ENCODE data around the gene PRG3. TPM values are rescaled to one million over a fixed set of nuclear protein-coding genes. Genes with fewer than 3 reads are reported as not detected.

PRG3 gene
- total RNA-seq, 1 donor from 2014 or later: not detected

DNA sequence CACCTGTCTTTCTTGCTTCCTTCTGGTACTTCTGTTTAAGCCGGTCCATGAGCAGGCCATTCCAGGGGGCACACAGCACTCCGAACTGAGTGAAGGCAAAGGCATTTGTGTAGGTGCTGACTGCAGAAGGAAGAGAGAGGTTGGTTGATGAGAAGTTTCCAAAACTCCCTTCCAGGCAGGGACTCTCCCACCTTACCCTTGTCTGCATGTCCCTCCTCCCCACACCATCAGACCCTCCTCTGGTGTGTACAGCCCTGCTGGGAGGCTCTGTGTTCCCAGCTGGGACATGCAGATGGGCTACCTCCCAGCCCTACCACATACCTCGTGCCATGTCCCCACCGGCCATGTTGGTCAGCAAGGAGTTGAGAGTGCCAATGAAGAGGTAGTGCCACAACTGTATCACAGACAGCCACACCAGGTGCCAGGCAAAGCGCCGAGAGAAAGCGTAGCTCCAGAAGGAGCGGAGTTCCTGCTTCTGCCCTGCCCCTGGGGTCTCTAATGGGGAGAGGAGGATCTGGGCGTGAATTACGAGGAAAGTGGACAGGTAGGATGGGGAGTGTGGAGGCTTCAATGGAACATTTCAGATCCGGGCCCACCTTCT, 33.8 kb upstream of the PRG3 start:
- no peaks in the 10 kb centered on the region for H3K27me3 ChIP-seq
- H3K4me1 ChIP-seq: peaks cover 10% of the 10 kb centered on the region
- H3K36me3 ChIP-seq: peaks cover 98% of the 10 kb centered on the region
- no peak for TF ChIP-seq CTCF (IDR thresholded peaks at IDR 0.05)
- no peak for DNase-seq
- no peak overlapping the region for H3K27ac ChIP-seq
- no peaks in the 10 kb centered on the region for H3K9me3 ChIP-seq
- intact Hi-C loops (cut with DNase I): no loop called here
- peak; percentile 40 for ATAC-seq
- no peak overlapping the region for H3K4me3 ChIP-seq

DNA sequence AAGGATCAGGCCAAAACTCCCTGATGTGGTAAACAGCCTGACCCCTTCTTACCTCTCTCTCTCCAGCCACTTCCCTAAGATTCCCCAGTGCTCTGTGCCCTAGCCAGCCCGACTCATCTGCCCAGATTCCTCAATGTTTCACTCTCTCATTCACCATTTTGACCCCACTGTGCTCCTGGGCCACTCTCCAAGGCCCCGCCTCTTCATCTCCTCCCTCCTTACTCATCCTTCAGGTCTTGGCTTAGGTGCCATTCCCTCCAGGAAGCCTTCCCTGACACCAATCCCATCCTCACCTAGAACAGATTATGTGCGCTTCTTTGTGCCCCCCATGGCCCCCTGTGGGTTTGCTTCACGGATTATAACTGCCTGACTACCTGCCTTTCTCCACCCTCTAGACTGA, 32.7 kb upstream of the PRG3 start:
- no peak for TF ChIP-seq CTCF (IDR thresholded peaks at IDR 0.05)
- Histone ChIP-seq H3K4me1 (peaks cover 10% of the 10 kb centered on the region), H3K9me3 (no peaks in the 10 kb centered on the region), H3K36me3 (peaks cover 98% of the 10 kb centered on the region), H3K27me3 (no peaks in the 10 kb centered on the region), H3K4me3 (no peak overlapping the region), H3K27ac (no peak overlapping the region)
- ATAC-seq: no peak
- intact Hi-C loops (cut with DNase I): no loop called here
- no peak for DNase-seq

DNA sequence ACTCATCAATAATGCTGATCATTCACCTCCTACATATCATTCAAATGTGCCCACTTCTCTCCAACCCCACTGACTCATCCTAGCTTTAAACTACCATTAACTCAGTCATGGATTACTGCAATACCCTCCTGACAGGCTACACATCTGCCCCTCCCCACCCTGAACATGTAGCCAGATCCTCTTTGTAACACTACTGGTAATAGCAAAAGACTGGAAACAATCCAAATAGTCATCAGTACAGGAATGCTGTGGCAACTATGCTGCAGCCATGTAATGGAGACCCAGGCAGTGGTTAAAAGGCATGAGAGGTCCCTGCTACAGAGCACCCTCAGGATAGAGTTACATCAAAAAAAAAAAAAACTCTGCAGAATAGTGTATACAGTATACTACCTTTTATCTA, 29.3 kb upstream of the PRG3 start:
- Histone ChIP-seq H3K27me3 (no peaks in the 10 kb centered on the region), H3K27ac (no peak overlapping the region), H3K36me3 (peaks cover 84% of the 10 kb centered on the region), H3K9me3 (no peaks in the 10 kb centered on the region), H3K4me3 (no peak overlapping the region), H3K4me1 (peaks cover 21% of the 10 kb centered on the region)
- DNase-seq (no peak), ATAC-seq (no peak)
- no peak for TF ChIP-seq CTCF (IDR thresholded peaks at IDR 0.05)
- intact Hi-C loops (cut with DNase I): no loop called here

GRCh38 chr11:57409321-57410100, 28.6 kb upstream of the PRG3 start:
- no peak for TF ChIP-seq CTCF (IDR thresholded peaks at IDR 0.05)
- Histone ChIP-seq H3K4me3 (no peak overlapping the region), H3K27me3 (no peaks in the 10 kb centered on the region), H3K36me3 (peaks cover 76% of the 10 kb centered on the region), H3K4me1 (peaks cover 21% of the 10 kb centered on the region), H3K27ac (no peak overlapping the region), H3K9me3 (no peaks in the 10 kb centered on the region)
- ATAC-seq (no peak), DNase-seq (no peak)
- intact Hi-C loops (cut with DNase I): no loop called here

DNA sequence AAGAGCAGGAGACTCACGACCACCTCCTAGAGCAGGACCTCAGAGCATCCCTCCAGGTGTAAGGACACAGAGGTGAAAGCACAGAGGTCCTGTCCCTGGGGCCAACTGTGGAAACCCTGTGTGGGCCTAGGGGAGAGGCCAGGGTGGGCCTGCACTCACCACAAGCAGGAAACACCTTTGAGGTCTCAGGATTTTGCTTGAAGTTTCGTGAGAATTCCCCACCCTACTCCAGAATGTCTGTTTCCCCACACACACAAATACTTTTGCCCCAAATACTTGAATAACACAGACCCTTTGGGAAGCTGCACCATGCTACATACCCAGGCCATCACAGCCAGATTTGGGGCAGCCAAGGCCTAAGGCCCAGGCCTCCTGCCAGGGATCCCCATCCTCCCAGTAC, 27.8 kb upstream of the PRG3 start:
- peaks cover 21% of the 10 kb centered on the region for H3K4me1 ChIP-seq
- ATAC-seq (no peak), DNase-seq (no peak)
- no peaks in the 10 kb centered on the region for H3K9me3 ChIP-seq
- H3K27ac ChIP-seq: no peak overlapping the region
- TF ChIP-seq CTCF (IDR thresholded peaks at IDR 0.05): no peak
- H3K4me3 ChIP-seq: no peak overlapping the region
- no peaks in the 10 kb centered on the region for H3K27me3 ChIP-seq
- H3K36me3 ChIP-seq: peaks cover 70% of the 10 kb centered on the region
- intact Hi-C loops (cut with DNase I): no loop called here

Data from upper lobe of right lung (tissue), 1 donor.